Measurements from ENCODE around the gene MTOR. TPM values are rescaled to one million over a fixed set of nuclear protein-coding genes. Genes with fewer than 3 reads are reported as not detected.

MTOR gene
- total RNA-seq, 1 donor from 2014 or later, result 23.6 TPM

- no peak for TF ChIP-seq POLR2A (IDR thresholded peaks at IDR 0.05)
- no peak for TF ChIP-seq POLR2AphosphoS5 (IDR thresholded peaks at IDR 0.05; ENCODE audit: insufficient read depth in 1 of 2, low read depth in 1 of 2)
- no peak for TF ChIP-seq CTCF (IDR thresholded peaks at IDR 0.05)
- H3K4me3 ChIP-seq, result no peak overlapping the region
- H3K9me3 ChIP-seq, result no peaks in the 10 kb centered on the region
- intact Hi-C loops (cut with DNase I), result no loop called here
- H3K27ac ChIP-seq, result no peak overlapping the region
- H3K27me3 ChIP-seq, result no peaks in the 10 kb centered on the region
- DNase-seq (ENCODE audit: extremely low spot score in 2 of 2), result no peak
- no peaks in the 10 kb centered on the region for H3K4me1 ChIP-seq
- peaks cover 0 to 28% of the 10 kb centered on the region in 2 donors for H3K36me3 ChIP-seq
Measured at GRCh38 chr1:11147197-11147770, 115.1 kb downstream of the MTOR start.

GRCh38 chr1:11145741-11146140, 116.6 kb downstream of the MTOR start:
- H3K36me3 ChIP-seq, result peaks cover 0 to 28% of the 10 kb centered on the region in 2 donors
- intact Hi-C loops (cut with DNase I), result no loop called here

GRCh38 chr1:11144570-11145256, 117.6 kb downstream of the MTOR start:
- intact Hi-C loops (cut with DNase I), result no loop called here
- H3K36me3 ChIP-seq, result peaks cover 0 to 28% of the 10 kb centered on the region in 2 donors
- DNase-seq (ENCODE audit: extremely low spot score in 2 of 2), result no peak
- H3K4me3 ChIP-seq, result no peak overlapping the region
- H3K27ac ChIP-seq, result no peak overlapping the region
- H3K4me1 ChIP-seq, result peaks cover 2% of the 10 kb centered on the region
- H3K27me3 ChIP-seq, result no peaks in the 10 kb centered on the region
- H3K9me3 ChIP-seq, result no peaks in the 10 kb centered on the region
- TF ChIP-seq POLR2A (IDR thresholded peaks at IDR 0.05) (no peak), POLR2AphosphoS5 (IDR thresholded peaks at IDR 0.05; ENCODE audit: insufficient read depth in 1 of 2, low read depth in 1 of 2) (no peak), CTCF (IDR thresholded peaks at IDR 0.05) (no peak)

More at GRCh38 chr1:11145741-11146140, 116.6 kb downstream of the MTOR start:
- no peak overlapping the region for H3K4me3 ChIP-seq
- no peaks in the 10 kb centered on the region for H3K9me3 ChIP-seq
- TF ChIP-seq CTCF (IDR thresholded peaks at IDR 0.05) (no peak), POLR2A (IDR thresholded peaks at IDR 0.05) (no peak), POLR2AphosphoS5 (IDR thresholded peaks at IDR 0.05; ENCODE audit: insufficient read depth in 1 of 2, low read depth in 1 of 2) (no peak)
- no peak for DNase-seq (ENCODE audit: extremely low spot score in 2 of 2)
- H3K27ac ChIP-seq, result no peak overlapping the region
- H3K27me3 ChIP-seq, result no peaks in the 10 kb centered on the region
- no peaks in the 10 kb centered on the region for H3K4me1 ChIP-seq

- intact Hi-C loops (cut with DNase I), result no loop called here
- no peak overlapping the region for H3K27ac ChIP-seq
- no peaks in the 10 kb centered on the region for H3K9me3 ChIP-seq
- H3K36me3 ChIP-seq, result peaks cover 0 to 30% of the 10 kb centered on the region in 2 donors
- no peak overlapping the region for H3K4me3 ChIP-seq
- no peak for DNase-seq (ENCODE audit: extremely low spot score in 2 of 2)
- H3K27me3 ChIP-seq, result no peaks in the 10 kb centered on the region
- TF ChIP-seq CTCF (IDR thresholded peaks at IDR 0.05) (no peak), POLR2A (IDR thresholded peaks at IDR 0.05) (no peak), POLR2AphosphoS5 (IDR thresholded peaks at IDR 0.05; ENCODE audit: insufficient read depth in 1 of 2, low read depth in 1 of 2) (no peak)
- peaks cover 8% of the 10 kb centered on the region for H3K4me1 ChIP-seq
Measured at GRCh38 chr1:11143907-11144306, 118.4 kb downstream of the MTOR start.

- intact Hi-C loops (cut with DNase I), result no loop called here
- peaks cover 0 to 34% of the 10 kb centered on the region in 2 donors for H3K36me3 ChIP-seq
- TF ChIP-seq POLR2A (IDR thresholded peaks at IDR 0.05) (no peak), CTCF (IDR thresholded peaks at IDR 0.05) (no peak), POLR2AphosphoS5 (IDR thresholded peaks at IDR 0.05; ENCODE audit: insufficient read depth in 1 of 2, low read depth in 1 of 2) (no peak)
- H3K4me1 ChIP-seq, result peaks cover 8% of the 10 kb centered on the region
- no peaks in the 10 kb centered on the region for H3K27me3 ChIP-seq
- no peak for DNase-seq (ENCODE audit: extremely low spot score in 2 of 2)
- no peaks in the 10 kb centered on the region for H3K9me3 ChIP-seq
- H3K4me3 ChIP-seq, result no peak overlapping the region
- H3K27ac ChIP-seq, result no peak overlapping the region
Measured at GRCh38 chr1:11143401-11143800, 119.0 kb downstream of the MTOR start.

Measured in vagina (tissue), 2 donors.